C4-2B (cell line): ENCODE measurements around the gene ZNF79.

Experiments used
- ZFX ChIP-seq: fragments of 450-650 bp; IDR thresholded peaks from 2 replicates; pipeline ENCODE4 v1.6.1; 2017
- TF ChIP-seq, protein P1 (sequence below): fragments of 450-650 bp; conservative IDR thresholded peaks from 2 replicates; pipeline ENCODE4 v1.5.1; 2017; ENCODE audit warnings: mild to moderate bottlenecking

DNA sequence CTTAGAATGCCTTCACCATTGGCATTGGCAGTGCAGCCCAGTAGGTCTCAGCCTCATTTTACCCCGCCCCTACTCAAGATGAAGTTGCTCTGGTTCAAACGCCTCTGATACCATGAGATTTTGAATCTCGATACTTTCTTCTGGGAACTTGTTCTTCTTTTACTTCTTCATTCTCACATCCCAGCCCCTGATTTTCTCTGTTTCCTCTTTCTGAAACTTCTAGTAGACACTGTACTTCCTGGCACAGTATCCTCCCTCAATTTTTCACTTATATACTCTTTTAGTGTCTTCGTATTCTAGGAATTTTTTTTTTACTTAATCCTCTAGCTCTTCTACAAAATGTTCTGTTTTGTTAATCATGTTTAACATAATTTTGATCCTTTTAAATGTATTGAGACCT, 13.1 kb upstream of the ZNF79 start:
- TF ChIP-seq, protein P1, sequence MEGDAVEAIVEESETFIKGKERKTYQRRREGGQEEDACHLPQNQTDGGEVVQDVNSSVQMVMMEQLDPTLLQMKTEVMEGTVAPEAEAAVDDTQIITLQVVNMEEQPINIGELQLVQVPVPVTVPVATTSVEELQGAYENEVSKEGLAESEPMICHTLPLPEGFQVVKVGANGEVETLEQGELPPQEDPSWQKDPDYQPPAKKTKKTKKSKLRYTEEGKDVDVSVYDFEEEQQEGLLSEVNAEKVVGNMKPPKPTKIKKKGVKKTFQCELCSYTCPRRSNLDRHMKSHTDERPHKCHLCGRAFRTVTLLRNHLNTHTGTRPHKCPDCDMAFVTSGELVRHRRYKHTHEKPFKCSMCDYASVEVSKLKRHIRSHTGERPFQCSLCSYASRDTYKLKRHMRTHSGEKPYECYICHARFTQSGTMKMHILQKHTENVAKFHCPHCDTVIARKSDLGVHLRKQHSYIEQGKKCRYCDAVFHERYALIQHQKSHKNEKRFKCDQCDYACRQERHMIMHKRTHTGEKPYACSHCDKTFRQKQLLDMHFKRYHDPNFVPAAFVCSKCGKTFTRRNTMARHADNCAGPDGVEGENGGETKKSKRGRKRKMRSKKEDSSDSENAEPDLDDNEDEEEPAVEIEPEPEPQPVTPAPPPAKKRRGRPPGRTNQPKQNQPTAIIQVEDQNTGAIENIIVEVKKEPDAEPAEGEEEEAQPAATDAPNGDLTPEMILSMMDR, result no peak
- TF ChIP-seq ZFX, result no peak
